BLaER1 (cell line): ENCODE measurements around the gene PELI2.

ENCODE experiments used
- H3K27ac ChIP-seq: shearing (Covaris generic); formaldehyde crosslinking; 2 replicates; pipeline ENCODE4 v1.8.1; 2022
- H3K27me3 ChIP-seq: shearing (Covaris generic); formaldehyde crosslinking; 2 replicates; pipeline ENCODE4 v1.8.1; 2022
- H3K36me3 ChIP-seq: shearing (Covaris generic); formaldehyde crosslinking; 2 replicates; pipeline ENCODE4 v1.8.1; 2022
- H3K4me1 ChIP-seq: shearing (Covaris generic); formaldehyde crosslinking; 2 replicates; pipeline ENCODE4 v1.8.1; 2022
- H3K4me2 ChIP-seq: shearing (Covaris generic); formaldehyde crosslinking; 2 replicates; pipeline ENCODE4 v1.8.1; 2022
- H3K4me3 ChIP-seq: shearing (Covaris generic); formaldehyde crosslinking; 2 replicates; pipeline ENCODE4 v1.8.1; 2022
- H3K9ac ChIP-seq: shearing (Covaris generic); formaldehyde crosslinking; 2 replicates; pipeline ENCODE4 v1.8.1; 2022
- H3K9me3 ChIP-seq: shearing (Covaris generic); formaldehyde crosslinking; 2 replicates; pipeline ENCODE4 v1.8.1; 2022
- H4K20me1 ChIP-seq: shearing (Covaris generic); formaldehyde crosslinking; 2 replicates; pipeline ENCODE4 v1.8.1; 2022
- Cebpa-rat ChIP-seq: shearing (Covaris generic); IDR thresholded peaks from 2 replicates; pipeline ENCODE4 v1.8.1; 2022

PELI2 gene

DNA sequence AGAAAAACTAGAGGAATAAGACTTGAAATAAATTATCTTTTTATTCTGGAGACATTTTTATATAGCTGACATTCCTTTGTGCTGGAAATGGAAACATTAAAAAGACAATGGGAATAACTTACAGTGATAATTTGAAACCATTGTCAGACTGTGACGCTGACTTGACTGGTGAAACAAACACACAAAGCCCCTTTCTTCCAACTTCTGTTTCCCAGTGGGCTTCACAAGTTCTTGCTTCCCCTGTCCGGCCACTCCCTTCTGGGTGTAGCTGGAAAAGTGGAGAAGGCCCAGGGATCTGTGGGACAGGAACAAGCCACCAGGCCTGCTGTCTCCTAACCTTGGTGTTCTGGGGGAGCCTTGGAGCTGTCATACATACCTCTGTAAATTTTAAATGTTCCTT, 58.8 kb downstream of the PELI2 start:
- no peak overlapping the region for H3K9ac ChIP-seq

DNA sequence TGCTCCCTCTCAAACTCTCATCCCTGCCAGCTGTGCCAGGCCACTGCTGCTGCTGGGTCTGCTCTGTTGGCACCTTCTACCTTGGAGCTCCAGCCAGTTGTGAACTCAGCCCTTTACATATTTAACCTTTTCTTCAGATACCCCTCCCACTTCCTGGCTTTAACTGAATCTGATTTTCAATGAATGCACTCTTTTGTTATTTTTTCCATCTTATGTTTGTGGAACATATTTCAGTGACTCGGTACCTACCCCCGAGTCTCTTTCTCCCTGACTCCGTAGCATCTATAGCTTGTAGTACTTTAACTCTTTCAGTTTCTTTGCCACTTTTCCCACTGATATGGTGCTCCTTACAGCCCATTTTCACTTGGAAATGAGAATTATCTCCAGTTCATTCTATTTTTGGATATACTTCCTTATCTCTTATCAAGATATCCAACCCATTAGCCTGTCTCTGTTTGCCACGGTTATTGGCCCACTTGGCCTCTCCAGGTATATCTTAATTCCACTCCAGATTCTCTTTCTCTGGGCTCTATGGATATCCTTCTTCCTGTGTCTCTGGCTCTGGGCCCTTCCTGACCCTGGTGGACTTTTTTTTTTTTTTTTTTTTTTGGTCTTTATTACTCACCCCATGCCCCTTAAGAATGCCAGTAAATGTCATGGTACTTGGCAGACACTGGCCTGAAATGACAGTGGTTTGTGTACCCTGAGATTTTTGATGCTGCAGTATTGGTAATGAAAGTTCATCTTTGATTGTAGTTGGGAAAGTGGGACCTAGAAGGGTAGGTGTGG, 62.7 kb downstream of the PELI2 start:
- H3K36me3 ChIP-seq: peaks cover 44% of the 10 kb centered on the region
- H3K27me3 ChIP-seq: no peaks in the 10 kb centered on the region
- H3K4me2 ChIP-seq: peak overlapping the region; percentile 18; the same call in 1 of the 2 replicates
- H3K4me1 ChIP-seq: peaks cover 55% of the 10 kb centered on the region
- H3K9ac ChIP-seq: no peak overlapping the region
- no peak for TF ChIP-seq Cebpa-rat
- no peak overlapping the region for H3K27ac ChIP-seq
- H4K20me1 ChIP-seq: peaks cover 22% of the 10 kb centered on the region
- no peak overlapping the region for H3K4me3 ChIP-seq
- peaks cover 5% of the 10 kb centered on the region for H3K9me3 ChIP-seq

More for the DNA sequence above, 58.8 kb downstream of the PELI2 start:
- Histone ChIP-seq H3K4me1 (peaks cover 88% of the 10 kb centered on the region), H3K27ac (no peak overlapping the region), H3K4me2 (no peak overlapping the region), H3K4me3 (no peak overlapping the region), H3K27me3 (no peaks in the 10 kb centered on the region), H3K36me3 (peaks cover 68% of the 10 kb centered on the region), H4K20me1 (peaks cover 39% of the 10 kb centered on the region), H3K9me3 (peaks cover 30% of the 10 kb centered on the region)
- TF ChIP-seq Cebpa-rat: no peak

DNA sequence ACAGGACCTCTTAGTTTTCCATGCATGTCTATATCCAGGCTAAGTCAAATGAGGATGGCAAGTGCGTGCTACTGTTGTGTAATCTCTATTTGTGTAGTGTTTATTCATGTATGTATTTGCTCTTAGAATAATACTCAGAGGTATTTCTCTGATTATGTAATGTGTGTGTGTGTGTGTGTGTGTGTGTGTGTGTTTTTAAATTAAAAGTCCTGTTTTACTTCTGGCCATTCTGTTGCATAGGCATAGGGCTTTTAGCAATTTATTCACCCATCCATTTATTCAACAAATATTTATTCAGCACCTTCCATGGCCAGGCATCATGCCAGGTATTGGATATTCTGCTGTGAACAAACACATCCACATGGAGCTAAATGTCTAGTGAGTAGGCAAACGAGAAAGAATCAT, 63.5 kb downstream of the PELI2 start:
- H3K4me1 ChIP-seq: peaks cover 52% of the 10 kb centered on the region
- no peaks in the 10 kb centered on the region for H3K27me3 ChIP-seq
- peaks cover 5% of the 10 kb centered on the region for H3K9me3 ChIP-seq
- TF ChIP-seq Cebpa-rat: no peak
- no peak overlapping the region for H3K27ac ChIP-seq
- H4K20me1 ChIP-seq: peaks cover 17% of the 10 kb centered on the region
- no peak overlapping the region for H3K4me3 ChIP-seq
- H3K36me3 ChIP-seq: peaks cover 43% of the 10 kb centered on the region
- no peak overlapping the region for H3K9ac ChIP-seq
- H3K4me2 ChIP-seq: no peak overlapping the region

DNA sequence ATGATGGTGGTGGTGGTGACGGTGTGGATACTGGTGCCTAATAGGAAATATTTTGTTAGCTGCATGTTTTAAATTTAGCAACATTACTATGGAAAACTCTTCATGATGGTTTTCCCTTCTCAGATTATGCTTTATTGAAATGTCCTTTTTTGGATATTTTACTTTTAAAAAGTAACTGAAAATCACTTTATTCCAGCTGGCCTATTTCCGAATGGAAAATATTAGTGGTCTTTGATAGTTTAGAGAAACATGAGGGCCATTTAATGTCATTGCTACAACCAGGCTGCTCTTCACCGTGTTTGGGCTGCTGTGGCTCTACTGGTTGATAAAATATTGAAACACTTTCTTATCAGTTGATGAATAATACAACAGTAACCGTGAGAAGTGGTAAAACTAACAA, 64.2 kb downstream of the PELI2 start:
- no peak for TF ChIP-seq Cebpa-rat
- H3K9ac ChIP-seq: no peak overlapping the region
- H3K36me3 ChIP-seq: peaks cover 50% of the 10 kb centered on the region
- H3K4me1 ChIP-seq: peaks cover 47% of the 10 kb centered on the region
- peaks cover 5% of the 10 kb centered on the region for H3K9me3 ChIP-seq
- H3K27ac ChIP-seq: no peak overlapping the region
- H4K20me1 ChIP-seq: peaks cover 16% of the 10 kb centered on the region
- H3K4me2 ChIP-seq: no peak overlapping the region
- no peaks in the 10 kb centered on the region for H3K27me3 ChIP-seq
- no peak overlapping the region for H3K4me3 ChIP-seq

DNA sequence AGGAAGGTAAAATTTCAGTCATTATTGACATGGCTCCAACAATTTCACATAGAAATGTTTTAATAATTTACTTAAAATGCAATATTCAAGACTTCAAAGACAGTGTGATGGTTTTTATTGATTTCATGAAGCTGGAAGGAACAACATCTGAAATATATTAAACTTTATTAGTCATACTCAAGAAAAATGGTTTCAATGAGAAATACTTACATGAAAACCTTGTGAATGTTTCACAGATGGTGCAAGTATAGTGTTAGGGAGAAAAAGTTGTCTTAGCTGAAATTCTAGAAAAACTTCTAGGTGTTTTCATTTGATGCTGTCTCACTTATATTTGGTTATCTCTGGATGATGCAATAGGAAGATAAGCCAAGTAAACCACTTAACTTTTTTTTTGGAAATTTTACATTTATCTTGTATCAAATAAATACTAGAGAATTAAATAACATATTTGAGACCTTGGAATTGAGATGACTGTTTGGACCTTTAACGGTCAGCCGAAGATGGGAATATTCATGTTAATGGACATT, 65.5 kb downstream of the PELI2 start:
- no peak for TF ChIP-seq Cebpa-rat
- H3K9me3 ChIP-seq: no peaks in the 10 kb centered on the region; the same call in none of the 2 replicates
- peaks cover 38% of the 10 kb centered on the region for H3K4me1 ChIP-seq
- no peak overlapping the region for H3K4me2 ChIP-seq
- no peak overlapping the region for H3K27ac ChIP-seq
- H3K9ac ChIP-seq: no peak overlapping the region
- H4K20me1 ChIP-seq: peaks cover 19% of the 10 kb centered on the region; the same call in 1 of the 2 replicates
- H3K36me3 ChIP-seq: peaks cover 48% of the 10 kb centered on the region
- no peaks in the 10 kb centered on the region for H3K27me3 ChIP-seq
- H3K4me3 ChIP-seq: no peak overlapping the region

DNA sequence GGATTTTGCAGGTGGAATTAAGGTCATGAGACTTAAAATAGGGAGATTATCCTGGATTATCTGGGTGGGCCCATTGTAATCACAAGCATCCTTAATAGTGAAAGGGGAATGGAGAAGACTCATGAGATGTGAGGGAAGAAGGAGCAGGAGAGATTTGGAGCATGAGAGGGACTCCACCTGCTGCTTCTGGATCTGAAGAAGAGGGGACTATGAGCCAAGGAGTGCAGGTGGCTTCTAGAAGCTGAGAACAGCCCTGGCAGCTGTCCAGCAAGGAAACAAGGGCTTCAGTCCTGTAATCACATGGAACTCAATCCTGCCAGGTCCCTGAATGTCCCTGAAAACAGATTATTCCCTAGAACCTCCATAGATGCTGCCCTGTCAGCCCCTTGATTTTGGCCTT, 67.8 kb downstream of the PELI2 start:
- Histone ChIP-seq H3K4me1 (peaks cover 23% of the 10 kb centered on the region), H3K9ac (no peak overlapping the region), H3K4me3 (no peak overlapping the region), H3K9me3 (no peaks in the 10 kb centered on the region; the same call in 1 of the 2 replicates), H3K36me3 (peaks cover 49% of the 10 kb centered on the region), H3K27ac (no peak overlapping the region), H3K4me2 (no peak overlapping the region; the same call in 1 of the 2 replicates), H3K27me3 (no peaks in the 10 kb centered on the region), H4K20me1 (peaks cover 28% of the 10 kb centered on the region; the same call in 1 of the 2 replicates)
- TF ChIP-seq Cebpa-rat: no peak

DNA sequence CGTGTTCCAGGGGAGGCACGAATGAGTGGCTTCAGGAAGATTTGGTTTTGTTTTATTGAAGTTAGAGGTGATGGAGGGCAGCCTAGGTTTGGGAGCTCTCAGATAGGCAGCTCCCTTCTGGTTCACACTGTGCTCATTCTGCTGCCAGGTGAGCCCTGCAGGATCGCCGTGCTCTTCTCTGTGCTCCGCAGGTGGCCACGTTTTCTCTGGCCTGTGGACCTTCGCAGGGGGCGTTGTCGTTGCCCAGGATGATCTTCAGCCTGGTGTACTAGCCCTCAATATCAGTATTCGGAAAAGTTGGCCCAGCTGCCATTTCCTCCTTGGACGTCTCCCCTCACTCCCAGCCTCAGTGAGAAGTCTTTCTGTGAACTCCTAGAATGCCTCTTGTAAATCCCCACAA, 69.5 kb downstream of the PELI2 start:
- no peak for TF ChIP-seq Cebpa-rat

DNA sequence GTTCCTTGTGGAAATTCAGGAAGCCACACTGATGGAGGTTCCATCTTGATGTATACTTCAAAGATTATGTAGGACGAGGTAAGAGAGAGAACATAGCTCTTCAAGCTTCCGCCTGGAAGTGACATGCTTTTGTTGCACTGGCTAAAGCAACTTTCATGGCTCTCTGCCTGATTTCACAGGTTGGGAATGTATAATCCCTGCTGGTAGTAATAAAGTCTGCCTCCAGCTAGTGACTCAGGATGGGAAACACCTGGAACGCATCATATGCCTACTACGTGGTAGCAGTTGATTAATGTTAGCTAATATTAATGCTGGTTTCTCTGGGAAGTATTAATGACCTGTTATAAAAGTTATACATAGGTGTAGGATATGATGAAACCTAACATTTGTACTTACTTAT, 71.1 kb downstream of the PELI2 start:
- TF ChIP-seq Cebpa-rat: no peak
- H4K20me1 ChIP-seq: peaks cover 28% of the 10 kb centered on the region; the same call in 1 of the 2 replicates
- H3K27me3 ChIP-seq: no peaks in the 10 kb centered on the region
- H3K36me3 ChIP-seq: peaks cover 38% of the 10 kb centered on the region
- no peak overlapping the region for H3K27ac ChIP-seq
- H3K4me3 ChIP-seq: no peak overlapping the region
- peaks cover 38% of the 10 kb centered on the region for H3K4me1 ChIP-seq
- no peak overlapping the region for H3K4me2 ChIP-seq
- no peak overlapping the region for H3K9ac ChIP-seq
- H3K9me3 ChIP-seq: no peaks in the 10 kb centered on the region; the same call in 1 of the 2 replicates

More for the DNA sequence above, 69.5 kb downstream of the PELI2 start:
- Histone ChIP-seq H3K4me2 (no peak overlapping the region), H3K36me3 (peaks cover 40% of the 10 kb centered on the region), H3K4me1 (peaks cover 23% of the 10 kb centered on the region), H3K27me3 (no peaks in the 10 kb centered on the region), H3K4me3 (no peak overlapping the region), H3K9me3 (no peaks in the 10 kb centered on the region; the same call in 1 of the 2 replicates), H3K27ac (no peak overlapping the region), H3K9ac (no peak overlapping the region), H4K20me1 (peaks cover 28% of the 10 kb centered on the region; the same call in 1 of the 2 replicates)

DNA sequence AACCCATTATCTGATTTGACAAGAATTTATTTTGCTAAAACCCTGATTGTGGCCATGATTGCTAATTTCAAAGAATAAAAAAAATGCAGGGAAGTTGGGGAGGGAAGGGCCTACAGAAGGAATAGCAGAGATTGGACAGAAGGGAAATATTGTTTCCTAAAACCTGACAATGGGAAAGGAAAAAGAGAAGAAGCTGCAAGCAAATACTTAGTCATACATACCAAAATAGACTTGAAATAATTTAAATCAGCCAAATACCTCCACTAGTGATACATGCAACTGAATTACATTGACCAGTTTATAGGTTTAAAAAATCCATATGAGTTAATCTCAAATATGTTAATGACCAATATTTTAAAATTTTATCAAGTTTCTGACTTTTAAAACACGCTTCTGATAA, 75.1 kb downstream of the PELI2 start:
- peak overlapping the region; percentile 86 for H3K27ac ChIP-seq
- H3K4me3 ChIP-seq: no peak overlapping the region
- H3K9ac ChIP-seq: no peak overlapping the region
- no peaks in the 10 kb centered on the region for H3K27me3 ChIP-seq
- H3K4me1 ChIP-seq: peaks cover 69% of the 10 kb centered on the region
- peaks cover 20% of the 10 kb centered on the region for H3K36me3 ChIP-seq
- no peaks in the 10 kb centered on the region for H3K9me3 ChIP-seq
- H4K20me1 ChIP-seq: 0 out of 2 replicates have a peak, but pooled peaks cover 9% of the 10 kb centered on the region
- no peak for TF ChIP-seq Cebpa-rat
- H3K4me2 ChIP-seq: peak overlapping the region; percentile 91

DNA sequence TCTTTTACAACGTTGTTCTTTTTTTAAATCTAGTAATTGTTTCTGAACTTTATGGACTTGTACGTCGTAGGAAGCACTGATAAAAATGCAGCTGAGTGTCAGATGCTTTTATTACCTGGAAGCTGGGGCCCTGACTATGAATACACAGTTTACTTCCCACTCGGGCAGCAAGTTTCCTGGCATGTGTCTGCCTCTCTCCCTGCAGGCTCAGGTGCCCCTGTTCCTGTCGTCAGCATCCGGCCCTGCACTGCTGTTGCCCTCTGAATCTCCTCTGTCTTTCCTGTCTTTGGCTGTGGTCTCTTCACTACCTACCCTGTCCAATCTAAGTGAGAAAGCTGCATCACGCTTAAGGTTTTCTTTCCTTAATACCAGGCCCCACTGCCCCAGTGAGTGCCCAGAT, 75.8 kb downstream of the PELI2 start:
- peaks cover 19% of the 10 kb centered on the region for H3K36me3 ChIP-seq
- TF ChIP-seq Cebpa-rat: no peak
- H3K4me1 ChIP-seq: peaks cover 71% of the 10 kb centered on the region
- no peaks in the 10 kb centered on the region for H3K27me3 ChIP-seq
- H3K9ac ChIP-seq: peak overlapping the region; percentile 57
- peak overlapping the region; percentile 91 for H3K4me2 ChIP-seq
- H3K4me3 ChIP-seq: no peak overlapping the region
- no peaks in the 10 kb centered on the region for H3K9me3 ChIP-seq
- peak overlapping the region; percentile 86 for H3K27ac ChIP-seq
- 0 out of 2 replicates have a peak, but pooled peaks cover 5% of the 10 kb centered on the region for H4K20me1 ChIP-seq
